Stimulated activated CD8-positive, alpha-beta memory T cell treated with anti-CD3 and anti-CD28 coated beads, Interleukin-4, amount 100 ng/mL, for 4 hours (primary cell): ENCODE data around the gene KRT78.
"Not testable (repeated sequence)": the region's sequence is repeated elsewhere in the genome, so short reads cannot be mapped to it uniquely, and the experiment has no call there.

ENCODE experiments used
- DNase-seq, 2 donors: peaks; one replicate each; pipeline ENCODE4 v3.0.0-alpha.2; 2020; ENCODE audit warnings: low read depth in 2 of 2, low spot score in 1 of 2

Gene KRT78

GRCh38 chr12:52848661-52849255 is at the start of gene KRT78:
TSS of gene KRT78 (minus strand) at chr12:52848994. CDS start at chr12:52848930, 64 bp downstream.
- no peak for DNase-seq

DNA sequence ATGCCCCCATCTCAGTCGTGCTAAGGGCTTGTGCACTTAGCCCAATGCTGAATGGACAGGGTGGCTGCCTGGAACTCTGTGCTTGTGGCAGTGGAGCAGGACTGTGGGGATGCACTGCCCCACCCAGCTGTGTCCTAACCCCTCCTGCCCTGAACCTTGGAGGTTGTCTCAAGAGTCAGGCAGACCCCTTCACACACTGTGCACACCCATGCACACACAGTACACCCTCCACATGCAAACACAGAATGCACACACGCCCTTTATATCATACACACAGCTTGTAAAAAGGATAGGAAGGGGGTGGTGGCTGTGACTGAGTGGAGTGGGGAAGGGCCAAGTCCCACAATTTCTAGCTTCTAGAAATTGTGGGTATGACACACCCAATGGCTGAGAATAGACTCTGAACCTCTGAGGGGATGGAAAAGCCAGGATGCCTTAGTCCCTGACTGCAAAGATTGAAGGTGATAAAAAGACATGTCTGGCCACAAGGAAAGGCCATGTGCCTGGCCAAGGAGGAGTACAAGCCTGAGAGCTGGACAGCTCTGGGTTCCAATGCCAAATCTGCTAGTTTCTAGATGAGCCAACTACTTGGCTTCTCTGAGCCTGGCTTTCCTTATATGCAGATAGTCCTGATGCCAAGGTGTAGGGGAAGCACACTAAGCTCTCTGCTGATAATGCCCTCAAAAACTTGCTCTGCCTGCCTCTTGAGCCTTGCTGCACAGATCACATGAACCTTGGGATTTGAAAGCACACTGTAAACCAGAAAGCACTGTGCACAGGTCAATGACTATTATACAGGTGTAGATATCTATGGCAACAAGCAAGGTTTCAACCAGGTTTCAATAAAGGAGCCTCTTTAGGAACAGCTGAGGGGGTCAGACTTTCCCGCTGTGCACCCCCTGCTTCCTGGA is 47.7 kb upstream of the KRT78 start:
- no peak for DNase-seq

- no peak for DNase-seq
Observed at GRCh38 chr12:52895726-52896189, 47.0 kb upstream of the KRT78 start.

DNA sequence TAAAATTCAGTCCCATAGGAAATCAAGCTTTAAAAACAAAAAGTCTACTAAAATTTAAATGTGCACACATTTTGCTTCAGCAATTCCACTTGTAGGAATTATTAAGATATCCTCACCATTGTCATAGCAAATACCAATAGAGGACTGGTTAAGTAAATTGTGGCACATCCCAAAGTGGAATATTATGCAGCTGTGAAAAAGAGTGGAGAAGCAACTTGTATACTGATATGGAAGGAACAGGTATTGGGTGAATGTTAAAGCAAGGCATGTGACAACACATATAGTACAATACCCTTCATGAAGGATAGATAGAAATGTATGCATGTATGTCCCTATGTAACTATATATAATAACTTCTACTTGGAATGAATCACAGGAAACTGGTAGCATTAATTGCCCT is 44.2 kb upstream of the KRT78 start:
- no peak for DNase-seq

DNA sequence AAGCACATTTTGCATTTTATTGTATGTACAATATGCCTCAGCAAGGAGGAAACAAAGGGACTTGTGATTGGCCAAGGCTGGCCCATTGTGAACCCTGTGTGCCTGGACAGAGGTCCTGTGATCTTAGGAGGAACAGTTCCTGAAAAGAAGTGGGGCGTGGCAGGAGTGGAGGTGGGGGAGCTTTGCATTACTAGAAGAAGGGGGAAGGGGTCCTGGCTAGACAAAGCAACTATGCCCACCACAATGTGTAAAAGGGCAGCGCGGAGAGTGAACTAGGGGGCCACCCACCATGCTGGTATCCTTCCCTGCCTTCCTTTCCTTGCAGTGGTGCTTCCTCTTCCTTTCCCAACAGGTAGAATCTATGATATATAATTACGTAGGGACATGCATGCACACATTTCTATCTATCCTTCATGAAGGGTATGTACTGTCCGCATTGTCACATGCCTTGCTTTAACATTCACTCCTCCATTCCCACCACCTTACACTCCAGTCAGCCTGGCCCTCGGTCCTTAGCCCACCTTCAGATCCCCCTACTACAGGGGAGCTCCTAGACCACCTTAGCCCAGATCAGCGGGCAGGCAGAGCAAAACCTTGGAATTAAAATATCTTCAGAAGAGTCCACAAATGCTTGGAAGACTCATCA is 43.5 kb upstream of the KRT78 start:
- DNase-seq = no peak

- no peak for DNase-seq
Observed at GRCh38 chr12:52891044-52891443, 42.2 kb upstream of the KRT78 start.

DNA sequence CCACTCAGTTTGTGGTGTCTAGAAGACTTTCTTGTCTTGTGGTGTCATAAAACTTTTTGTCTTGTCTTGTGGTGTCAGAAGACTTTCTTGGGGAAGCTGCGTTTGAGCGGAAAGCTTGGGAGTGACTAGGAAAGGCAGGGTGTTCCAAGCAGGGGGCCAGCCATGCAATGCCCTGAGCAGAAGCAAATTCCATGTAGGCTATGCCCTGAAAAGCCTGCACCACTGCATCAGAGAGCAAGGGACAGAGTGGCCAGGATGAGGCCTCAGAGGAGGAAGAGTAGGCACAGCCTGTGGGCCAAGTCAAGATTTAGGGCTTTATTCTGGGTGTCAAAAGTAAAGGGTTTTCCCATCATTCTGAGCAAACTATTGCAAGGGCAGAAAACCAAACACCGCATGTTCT is 41.6 kb upstream of the KRT78 start:
- DNase-seq = no peak

DNA sequence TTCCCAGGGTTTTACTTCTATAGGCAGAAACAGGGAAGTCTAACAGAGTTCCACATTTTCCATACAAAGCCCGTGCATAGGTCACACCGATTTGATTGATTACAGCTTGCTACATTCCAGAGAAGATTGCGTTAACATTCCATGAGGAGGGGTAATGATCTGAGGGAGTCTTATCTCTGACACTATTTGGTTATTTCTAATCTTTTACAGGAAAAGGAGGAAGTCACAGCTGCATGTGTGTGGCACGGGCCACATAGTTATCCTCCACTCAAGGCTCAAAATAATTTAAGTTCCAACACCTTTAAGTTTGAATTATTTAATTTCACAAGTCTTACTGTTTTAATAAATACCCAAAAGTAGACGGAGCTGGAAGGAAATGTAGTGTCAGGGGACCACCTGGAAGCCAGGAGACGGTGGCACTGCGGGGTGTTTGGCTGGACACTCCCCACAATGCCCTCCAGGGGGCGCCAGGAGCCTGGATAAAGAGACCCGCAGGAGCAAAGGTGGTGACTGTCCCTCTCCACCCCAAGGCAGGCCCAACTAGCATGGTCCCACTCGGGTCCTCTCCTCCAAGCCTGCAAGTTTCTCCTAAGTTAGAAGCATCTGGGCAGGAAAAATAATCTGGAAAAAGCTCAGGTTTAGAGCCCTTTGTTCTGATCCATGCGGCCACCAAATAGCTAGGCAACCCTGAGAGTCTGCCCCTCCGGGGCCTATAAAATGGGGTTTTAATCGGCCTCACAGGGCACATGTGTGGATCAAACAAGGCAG is 35.9 kb upstream of the KRT78 start:
- DNase-seq = peak; percentile 53 to 75

- not testable (repeated sequence) for DNase-seq
Observed at GRCh38 chr12:52880499-52880898, 31.7 kb upstream of the KRT78 start.

- DNase-seq = peak in 1 of 2 donors; percentile 35
Observed at GRCh38 chr12:52879394-52880351, 30.9 kb upstream of the KRT78 start.

GRCh38 chr12:52878507-52879393 is 30.0 kb upstream of the KRT78 start:
- DNase-seq = no peak

DNA sequence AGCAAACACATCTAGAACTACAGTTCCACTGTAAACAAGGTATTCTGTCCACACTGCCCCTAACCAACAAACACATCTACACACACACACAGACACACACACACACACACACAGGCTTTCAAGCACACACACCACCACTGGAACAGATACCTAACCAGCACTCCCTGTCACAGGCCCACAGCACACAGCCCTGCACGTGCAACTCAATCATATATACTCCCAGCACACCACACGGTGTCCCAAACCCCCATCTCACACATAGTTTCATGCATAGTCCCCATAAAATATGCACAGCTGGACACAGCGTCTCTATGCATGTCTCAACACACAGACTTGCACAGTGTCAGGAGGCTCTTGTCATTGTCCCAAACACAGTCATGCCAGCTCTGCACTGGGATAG is 28.4 kb upstream of the KRT78 start:
- DNase-seq = no peak

GRCh38 chr12:52876372-52876771 is 27.6 kb upstream of the KRT78 start:
- no peak for DNase-seq

- no peak for DNase-seq
Observed at GRCh38 chr12:52874573-52875435, 26.0 kb upstream of the KRT78 start.

- peak; percentile 15 to 37 for DNase-seq
Observed at GRCh38 chr12:52873832-52874572, 25.2 kb upstream of the KRT78 start.

DNA sequence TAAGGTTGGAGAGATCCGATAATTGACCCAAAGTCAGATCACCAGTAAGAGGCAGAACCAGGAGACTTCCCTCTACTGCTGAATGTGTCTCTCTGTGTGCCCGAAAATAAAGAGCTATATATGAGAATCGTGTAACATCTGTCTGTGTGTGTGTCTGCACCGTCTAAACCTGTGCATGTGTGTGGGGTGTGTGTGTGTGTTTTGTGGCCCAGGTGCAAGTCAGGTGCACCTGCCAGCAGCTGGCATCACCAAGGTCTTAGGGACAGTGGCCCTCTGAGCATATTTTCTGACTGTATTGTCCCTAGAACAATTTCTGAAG is 24.7 kb upstream of the KRT78 start:
- no peak for DNase-seq

DNA sequence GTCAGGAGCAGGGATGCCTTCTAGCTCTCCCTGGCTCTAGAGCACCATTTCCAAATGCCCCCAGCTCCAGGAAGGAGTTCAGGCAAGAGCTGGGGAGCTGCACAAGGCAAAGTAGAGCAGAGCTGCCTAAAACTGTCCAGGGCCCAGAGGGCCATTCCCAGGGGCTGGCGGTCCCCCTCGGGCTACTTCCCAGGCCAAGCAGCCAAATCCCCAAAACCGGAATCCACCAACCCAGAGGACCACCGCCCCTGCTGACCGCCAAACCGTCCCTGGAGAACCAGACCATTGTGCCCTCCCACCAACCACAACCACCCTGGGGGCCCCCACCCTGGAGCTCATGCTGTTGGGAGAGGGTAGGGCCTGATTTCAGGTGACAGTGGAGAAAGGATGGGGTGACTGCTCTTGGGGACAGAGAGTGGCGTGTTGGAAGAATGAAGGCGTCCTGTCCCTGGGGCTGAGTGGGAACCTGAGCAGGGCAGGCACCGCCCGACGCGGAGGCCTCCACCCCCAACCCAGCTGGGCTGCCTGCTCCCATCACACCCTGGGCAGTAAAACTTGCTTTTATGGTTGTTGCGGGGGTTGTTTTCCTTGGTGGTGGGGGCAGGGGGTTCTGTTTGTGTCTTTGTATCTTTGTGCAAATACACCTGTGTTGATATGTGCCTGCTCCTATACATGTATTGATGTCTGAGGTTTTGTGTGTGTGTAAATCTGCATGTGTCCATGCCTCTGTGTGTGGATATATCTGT is 24.0 kb upstream of the KRT78 start:
- DNase-seq = no peak
